HTERT RPE-1 (cell line): ENCODE data around the gene RGSL1.

Experiments used
- in situ Hi-C: fragments of 300-500 bp; cut with MboI; formaldehyde crosslinking; loops from 4 replicates; pipeline ENCODE4 v1.14.3; 2020; ENCODE audit warnings: low sequenced_read_pairs

Gene RGSL1

DNA sequence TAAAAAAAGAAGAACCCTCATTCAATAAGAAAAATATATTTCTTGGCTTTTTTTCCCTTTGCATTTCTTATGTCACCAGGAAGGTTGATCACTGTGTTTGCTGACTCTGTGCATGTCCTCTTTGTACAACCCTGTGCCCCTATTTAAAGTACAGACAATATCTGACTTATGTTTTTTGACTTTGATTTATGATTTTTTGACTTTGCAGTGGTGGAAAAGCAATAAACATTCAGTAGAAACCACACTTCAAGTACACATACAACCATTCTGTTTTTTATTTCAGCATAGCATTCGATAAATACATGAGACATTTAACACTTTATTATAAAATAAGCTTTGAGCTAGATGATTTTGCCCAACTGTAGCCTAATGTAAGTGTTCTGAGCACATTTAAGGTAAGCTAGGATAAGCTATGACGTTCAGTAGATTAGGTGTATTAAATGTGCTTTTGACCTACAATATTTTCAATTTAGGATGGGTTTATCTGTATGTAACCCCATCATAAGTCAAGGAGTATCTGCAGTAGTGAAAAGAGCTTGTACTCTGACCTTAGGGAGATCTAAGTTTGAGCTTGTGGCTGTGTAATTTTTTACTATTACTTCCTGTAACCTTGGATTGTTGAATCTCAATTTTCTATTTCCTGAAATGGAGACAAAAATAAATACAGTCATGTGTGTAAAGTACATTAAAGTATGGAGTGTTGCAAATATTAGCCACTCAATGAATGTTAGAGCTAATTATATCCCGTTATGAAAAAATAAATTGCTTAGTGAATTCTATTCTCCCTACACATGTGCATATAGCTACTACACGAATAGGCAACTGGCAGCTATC is 137.9 kb downstream of the RGSL1 start:
- in situ Hi-C loops, result no loop called here

DNA sequence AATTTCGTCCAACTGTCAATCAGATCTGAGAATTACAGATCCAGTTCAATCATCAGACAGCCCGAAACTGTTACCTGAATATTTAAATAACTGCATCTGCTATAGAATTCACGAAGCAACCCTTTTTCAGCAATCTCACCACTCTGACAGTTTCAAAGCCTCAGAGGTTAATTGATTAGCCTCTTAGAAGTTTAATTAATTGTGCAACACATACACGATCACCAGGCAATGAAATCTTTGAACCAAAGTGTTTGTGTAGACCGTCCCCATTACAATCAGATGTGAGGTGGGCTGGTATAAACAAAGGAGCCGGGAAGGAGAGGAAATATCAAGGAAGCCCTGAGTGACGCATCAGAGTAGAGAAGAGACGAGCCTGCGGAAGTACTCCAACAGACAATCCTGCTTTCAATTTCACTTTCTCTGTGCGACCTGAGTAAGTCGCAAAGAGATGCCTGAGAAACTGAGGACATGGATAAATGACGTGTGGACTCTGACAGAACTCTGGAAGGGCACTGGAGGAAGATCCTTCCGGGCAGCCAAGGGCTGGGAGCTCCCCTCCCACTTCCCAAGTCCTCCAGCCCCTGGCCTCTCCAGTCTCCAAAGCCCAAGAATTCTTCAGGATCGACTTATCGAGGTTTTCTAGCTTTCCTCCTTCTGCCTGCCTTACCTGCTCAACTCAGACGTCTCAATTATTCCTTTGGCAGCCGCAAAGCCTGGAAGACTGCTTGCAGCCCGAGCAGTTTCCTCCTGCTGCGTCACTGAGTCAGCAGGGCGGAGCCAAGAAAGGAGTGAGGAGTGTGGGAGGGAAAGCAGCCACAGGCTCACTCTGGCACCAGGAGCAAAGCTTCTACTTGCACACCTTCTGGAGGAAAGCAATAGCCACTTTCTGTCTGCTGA is 138.8 kb downstream of the RGSL1 start, which contains the start of gene RNASEL:
Gene RNASEL, minus strand, starts transcription at position 757 of the 897 bp plus-strand sequence. CDS start 2,450 bp downstream, outside the sequence.
- in situ Hi-C loops, result no loop called here

DNA sequence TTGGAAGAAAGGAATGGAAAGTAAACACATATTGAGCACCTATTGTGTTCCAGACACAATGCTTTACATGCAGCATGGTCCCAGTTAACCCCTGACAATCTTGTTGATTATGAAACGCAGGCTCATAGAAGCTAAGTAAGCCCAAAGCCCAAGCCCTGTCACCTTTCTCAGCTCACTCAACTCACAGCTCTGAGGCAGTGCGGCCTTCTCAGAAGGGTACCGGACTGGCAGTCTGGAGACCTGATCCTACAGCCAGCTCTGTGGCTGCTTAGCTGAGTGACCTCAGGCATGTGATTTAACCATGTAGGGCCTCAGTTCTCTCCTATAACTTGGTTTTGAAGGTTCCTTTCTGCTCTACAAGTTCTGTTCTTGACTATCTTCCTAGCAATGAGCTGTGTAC is 139.6 kb downstream of the RGSL1 start:
- in situ Hi-C loops, result no loop called here

DNA sequence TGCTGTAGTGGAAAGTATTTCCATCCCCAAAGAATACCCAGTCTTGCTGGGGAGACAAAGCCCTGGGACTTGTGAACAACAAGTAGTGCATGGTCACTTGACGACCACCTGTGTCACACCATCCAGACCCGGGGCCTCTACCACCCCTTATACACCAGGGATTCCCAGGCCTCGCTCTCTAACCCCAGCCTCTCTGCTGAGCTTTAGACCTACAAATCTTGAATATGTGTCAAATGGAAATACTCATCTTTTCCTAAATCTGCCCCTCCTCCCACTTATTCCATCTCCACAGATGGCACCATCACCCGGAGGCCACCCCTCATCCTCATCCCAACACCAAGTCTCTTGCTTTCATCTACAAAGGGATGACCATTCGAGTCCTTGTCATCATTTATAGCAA is 140.0 kb downstream of the RGSL1 start:
- in situ Hi-C loops, result no loop called here

DNA sequence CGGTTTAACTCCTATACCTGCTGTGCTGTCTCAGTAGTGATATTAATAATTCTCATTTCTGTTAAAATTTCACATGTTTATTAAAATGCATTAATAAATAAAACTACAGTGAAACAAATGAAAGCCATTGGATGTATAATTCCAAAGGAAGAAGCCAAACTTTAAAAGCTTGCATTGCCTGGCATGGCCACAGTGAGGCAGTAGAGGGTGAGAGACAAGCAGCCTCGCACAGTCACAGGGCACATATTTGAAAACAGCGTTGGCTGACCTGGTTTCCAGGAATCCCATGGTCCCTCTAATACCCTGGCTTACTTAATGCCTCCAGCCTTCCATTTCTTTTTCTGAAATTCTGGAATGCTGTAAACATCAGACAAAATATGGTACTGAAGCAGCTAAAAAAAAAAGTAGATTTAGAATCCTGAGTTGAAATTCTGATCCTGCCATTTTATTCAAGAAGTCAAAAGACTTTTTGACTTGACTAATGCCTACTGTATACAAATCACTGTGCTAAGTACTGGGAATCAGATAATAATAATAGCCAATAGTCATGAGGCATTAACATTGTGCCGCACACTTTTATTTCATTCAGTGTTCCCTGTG is 145.8 kb downstream of the RGSL1 start:
- in situ Hi-C loops, result no loop called here

DNA sequence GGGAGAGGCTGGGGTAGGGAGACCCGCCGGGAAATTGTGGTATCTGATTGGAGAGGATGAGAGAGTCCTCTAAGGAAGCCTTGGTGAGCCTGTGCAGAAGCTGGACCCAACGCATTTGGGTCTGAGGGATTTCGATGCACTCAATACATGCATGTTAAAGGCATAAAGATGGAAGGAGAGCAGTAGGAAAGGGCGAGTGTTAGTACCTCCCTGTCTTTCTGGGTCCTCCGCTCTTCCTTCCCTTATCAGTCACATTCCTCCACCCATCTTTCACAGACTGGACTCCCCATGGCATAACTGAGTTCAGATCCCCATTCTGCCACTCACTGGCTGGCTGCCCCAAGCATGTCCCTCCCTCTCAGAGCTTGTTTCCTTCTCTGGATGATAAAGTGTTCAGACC is 147.0 kb downstream of the RGSL1 start:
- in situ Hi-C loops, result no loop called here

DNA sequence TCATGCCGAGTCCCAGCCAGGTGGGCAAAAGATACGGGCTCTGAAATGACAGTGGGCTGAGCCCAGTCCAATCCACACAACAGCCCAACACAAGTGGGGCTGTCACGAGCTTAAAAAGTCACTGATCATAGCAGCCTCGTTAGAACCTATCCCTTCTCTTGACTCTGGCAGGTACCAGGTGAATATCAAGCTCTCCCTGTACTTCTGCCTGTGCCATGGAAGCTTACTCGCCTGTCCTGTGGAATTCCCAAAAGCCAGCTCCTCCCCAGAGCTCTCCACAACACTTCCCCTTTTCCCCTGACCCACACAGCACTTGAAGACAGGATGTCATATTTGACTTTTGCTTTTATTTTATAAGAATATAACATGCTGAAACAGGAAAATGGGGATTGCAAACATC is 148.3 kb downstream of the RGSL1 start:
- in situ Hi-C loops, result no loop called here

DNA sequence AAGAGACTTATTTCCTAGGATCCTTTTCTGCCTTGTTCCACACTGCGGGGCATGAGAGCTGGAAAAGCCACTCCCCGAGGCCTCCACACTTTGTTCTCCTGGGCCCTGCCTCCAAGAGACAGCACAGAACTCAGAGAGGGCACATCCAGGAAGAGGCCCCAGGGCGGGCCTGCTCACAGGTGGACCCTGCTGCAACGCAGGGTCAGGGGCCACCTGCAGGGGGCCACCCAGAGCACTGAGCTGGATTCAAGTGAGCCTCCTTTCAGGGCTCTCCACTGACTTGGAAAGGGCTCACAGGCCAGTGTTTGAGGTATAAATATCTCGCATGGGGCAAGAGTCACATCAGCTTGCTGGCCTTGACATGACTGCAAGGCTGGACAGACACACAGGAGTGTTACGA is 149.4 kb downstream of the RGSL1 start:
- in situ Hi-C loops, result no loop called here

DNA sequence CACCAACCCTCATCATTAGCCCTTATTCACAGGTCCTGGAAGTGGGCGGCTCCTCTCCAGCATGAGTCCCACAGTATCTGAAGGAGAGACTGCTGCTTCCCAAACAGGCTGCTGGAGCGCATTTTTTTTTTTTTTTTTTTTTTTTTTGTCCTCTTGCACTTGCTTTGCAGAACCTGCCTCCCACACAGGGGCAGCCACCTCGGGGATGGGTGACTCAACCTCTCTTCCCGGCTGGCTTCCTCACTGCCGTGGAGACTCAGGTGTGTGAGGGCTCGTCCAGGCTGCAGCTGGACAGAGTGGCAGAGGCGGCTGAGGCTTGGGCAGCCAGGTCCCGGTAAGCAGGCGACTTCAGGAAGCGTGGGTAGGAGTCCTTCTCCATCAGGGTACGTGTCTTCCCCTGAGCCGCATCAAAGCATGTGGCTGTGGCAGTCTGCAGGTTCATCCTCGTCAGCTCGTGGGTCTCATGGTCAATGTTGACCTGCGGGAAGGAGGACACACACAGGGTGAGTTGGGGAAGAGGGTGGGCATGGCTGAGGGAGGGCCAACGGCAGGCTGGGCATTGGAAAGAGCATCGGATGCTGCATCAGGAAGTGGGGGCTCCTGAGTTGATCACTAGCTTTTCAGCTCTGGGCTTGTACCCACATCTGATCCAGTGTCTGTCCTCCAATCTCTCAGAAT is 150.2 kb downstream of the RGSL1 start:
- in situ Hi-C loops, result no loop called here

DNA sequence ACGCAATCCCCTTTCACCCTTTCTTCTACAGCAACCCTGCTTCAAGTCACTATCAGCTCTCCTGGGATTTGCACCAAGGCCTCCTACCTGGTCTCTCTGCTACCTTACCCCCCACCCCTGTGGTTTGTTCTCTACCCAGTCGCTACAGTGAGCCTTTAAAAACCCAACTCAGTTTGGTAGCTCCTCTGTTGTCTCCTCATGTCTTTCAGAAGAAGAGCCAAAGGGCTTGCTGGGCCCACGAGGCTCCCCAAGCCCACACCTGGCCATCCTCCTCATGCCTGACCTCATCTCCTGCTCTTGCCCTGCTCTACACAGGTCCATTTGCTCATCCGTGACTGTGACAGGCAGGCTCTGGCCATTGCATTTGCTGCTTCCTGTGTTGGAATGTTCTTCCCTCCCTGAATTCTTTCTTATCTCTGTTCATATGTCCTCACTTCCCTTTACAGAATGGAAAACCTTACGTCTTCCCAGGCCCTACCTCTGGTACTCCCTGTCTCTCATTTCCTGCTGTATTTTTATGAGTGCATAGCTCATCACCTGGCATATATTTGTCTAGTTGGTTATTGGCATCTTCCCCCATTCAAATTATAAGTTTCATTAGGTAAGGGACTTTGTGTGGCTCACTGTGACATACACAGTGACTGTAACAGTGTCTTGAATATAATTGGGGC is 150.9 kb downstream of the RGSL1 start:
- in situ Hi-C loops, result no loop called here

DNA sequence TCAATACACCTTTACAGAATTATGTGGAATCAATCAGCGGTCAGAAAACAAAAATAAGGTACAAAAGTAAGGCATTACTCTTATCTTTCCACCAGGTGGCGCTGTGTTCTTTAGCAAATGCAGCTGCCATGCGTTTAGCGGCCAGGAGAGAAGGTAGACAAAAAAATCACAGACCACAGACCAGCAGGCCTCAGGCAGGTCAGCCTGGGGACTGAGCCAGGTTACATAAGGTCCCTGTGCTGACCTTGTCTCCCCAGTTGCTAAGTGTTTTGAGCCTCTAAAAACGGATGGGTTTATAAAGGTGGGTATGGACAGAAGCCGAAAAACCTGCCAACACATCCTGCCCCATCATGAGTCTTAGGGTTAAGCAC is 151.5 kb downstream of the RGSL1 start:
- in situ Hi-C loops, result no loop called here

DNA sequence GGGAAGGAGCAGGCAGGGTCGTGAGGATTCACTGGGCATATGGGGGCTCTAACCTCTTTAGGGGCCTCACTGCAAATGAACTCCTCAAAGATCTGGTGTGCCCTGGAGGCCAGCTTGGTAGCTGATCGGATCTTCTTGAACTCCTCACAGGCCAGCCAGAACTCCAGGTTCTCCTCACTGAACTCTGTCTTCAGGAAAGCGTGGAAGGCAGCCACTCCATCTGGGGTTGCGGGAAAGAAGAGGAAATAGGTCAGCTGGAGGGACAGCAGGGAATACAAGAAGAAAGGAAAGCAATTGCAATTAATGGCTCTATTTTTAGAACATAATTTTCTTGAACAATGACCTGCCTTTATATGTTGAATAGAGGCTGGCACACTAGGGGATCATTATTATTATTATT is 152.0 kb downstream of the RGSL1 start:
- in situ Hi-C loops, result no loop called here

DNA sequence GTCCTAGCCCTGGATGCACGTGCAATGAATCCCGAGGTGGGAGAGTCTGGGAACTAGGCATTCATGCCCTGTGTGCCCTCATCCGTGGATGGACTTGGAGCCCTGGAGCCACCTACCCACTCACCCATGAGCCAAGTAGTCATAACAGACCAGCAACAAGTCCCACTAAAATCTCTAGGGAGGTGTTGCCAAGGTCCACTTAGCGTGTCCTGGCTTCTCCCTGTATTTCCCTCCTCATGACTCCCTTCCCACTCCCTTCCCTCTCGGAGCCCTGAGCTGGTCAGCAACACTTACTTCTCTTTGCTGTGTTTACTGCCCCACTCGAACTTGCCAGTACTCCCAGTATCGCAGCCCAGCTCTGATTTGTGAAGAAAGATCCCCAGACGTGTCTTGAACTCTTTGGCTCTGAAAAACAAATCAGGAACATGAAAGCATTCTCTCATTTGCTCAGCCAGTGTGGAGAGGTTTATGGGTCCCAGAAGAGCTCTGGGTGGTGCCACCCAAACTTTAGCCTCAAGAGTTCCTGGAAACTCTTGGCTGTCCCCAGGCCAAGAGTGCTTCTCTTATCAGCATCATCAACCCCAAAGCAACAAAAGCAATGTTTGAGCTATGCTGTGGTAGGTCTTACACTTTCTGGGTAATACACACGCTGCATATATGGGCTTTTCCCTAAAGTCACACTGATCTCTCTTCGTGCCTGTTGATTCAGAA is 153.1 kb downstream of the RGSL1 start:
- in situ Hi-C loops, result no loop called here

DNA sequence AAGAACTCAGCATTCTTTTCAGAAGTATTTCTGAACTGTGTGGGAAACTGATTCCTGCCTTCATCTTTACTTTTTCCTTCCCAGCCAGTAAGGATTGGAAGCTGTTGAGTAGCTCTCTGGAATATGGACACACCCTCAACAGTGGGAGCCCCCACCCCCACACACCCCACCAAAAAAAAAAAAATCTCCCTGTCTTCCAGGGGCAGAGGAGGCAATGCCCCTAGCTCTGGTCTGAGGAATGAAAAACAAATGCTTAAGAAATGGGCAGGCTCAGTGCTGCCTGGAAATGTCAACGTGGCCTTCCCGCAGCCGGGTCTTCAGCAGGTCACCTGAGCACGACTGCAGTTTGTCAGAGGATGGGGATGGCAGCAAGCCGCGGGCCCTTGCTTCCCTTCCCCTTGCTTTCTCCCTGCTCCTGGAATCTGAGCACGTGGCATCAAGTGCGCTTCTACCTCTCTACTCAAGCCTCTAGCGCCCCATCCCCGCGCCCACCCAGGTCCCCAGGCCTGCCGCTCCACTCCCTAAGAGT is 153.8 kb downstream of the RGSL1 start:
- in situ Hi-C loops, result no loop called here

DNA sequence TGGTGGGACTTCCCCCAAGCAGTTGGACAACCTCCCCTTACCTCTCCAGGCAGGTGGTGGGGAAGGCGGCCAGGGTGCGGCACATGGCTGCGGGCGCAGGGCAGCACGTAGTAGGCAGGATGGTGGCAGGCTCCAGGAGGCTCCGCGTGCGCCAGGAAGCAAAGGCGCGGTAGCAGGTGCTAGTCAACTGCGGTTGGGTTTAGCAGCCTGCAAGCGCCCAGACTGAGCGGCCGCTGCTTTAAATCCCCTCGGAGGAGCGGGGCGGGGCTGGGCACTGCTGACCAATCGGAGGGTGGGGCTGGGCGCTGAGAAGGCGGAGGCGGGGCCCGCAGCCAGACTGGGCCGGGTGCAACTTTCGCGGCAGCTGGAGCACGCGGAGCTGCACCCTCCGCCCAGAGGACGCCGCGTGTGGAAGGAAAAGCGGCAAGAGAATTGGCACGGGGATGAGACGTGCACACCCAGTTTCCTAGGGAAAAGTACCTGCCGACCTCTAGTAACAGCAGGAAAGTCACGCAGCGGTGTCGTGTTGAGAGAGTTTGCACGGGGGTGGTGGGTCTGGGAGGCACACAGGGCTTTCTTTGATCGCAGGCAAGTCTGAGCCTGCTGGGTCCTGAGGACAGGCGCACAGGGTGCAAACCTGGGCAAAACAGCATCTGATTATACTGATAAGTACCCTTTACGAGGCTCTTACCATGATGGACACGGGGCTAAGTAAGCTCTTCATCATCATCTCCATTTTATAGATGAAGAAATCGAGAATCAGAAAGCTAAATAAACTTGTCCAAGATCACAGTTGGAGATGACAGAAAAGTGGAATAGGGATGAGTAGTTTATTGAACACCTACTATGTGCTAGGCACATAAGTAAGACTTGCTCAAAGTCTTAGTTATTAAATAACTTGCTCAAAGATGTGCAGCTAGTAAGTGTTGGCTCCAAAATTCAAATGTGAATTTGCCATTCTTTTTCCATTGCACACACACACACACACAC is 154.5 kb downstream of the RGSL1 start, which contains the start of gene RGS16:
Gene RGS16, minus strand, starts transcription at position 215 of the 990 bp plus-strand sequence. Its CDS starts 130 bp downstream, at position 85.
- in situ Hi-C loops, result no loop called here

DNA sequence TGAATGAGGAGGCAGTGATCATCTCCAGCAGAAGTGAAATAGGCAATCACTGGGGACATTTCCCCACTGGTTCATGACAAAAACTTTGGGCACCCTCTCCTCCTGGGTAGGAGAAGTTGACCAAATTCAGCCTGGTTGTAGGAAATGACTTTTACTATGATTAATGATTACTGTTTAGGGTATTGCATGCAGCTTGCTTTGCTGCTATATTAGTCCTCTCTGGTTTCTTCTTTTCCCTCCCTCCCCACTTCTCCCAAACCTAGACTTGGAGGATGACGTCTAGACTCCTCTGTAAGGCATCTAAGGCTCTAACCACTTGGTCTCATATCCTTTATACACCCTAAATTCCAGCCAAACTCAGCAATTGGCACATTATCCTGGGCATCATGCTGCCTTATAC is 157.6 kb downstream of the RGSL1 start:
- in situ Hi-C loops, result no loop called here

DNA sequence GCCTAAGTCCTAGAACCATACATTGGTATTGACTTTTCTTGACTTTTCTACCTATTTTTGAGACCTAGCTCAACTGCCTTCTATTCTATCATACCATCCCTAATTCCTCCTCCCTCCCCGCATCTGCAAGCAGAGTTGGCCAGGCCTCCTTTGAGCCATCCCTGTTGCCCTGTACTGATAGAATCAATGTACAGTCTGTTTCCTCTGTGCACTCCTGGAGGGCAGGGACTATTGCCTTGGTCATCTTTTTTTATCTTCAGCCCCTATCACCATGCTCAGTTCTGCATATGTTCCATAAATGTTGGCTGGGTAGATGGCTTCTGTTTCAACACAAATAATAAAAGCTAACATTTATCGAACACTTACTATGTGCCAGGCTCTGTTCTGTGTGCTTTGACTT is 158.3 kb downstream of the RGSL1 start:
- in situ Hi-C loops, result no loop called here
